Tibial nerve (tissue), 4 donors: Measurements from ENCODE around the gene BAZ2A. TPM values are rescaled to one million over a fixed set of nuclear protein-coding genes. Genes with fewer than 3 reads are reported as not detected.

Experiments used
- DNase-seq, 2 donors: peaks; one replicate each; pipeline ENCODE4 v3.0.0-alpha.2; 2019; ENCODE audit warnings: low spot score in 2 of 2
- H3K27ac ChIP-seq, 4 donors: fragments of 200-600 bp; sonication (generic) in 3 of 4; one replicate each; pipeline ENCODE4 v1.5.1; 2017 to 2019; ENCODE audit warnings: mild to moderate bottlenecking in 1 of 4
- H3K27me3 ChIP-seq, 2 donors: fragments of 200-600 bp; sonication (generic) in 1 of 2; one replicate each; pipeline versions ENCODE4 v1.5.1 to v1.6.0; 2017 to 2019
- H3K36me3 ChIP-seq, 3 donors: fragments of 200-600 bp; sonication (generic); one replicate each; pipeline ENCODE4 v1.5.1; 2018 to 2019
- H3K4me1 ChIP-seq, 4 donors: fragments of 200-600 bp; sonication (generic) in 3 of 4; one replicate each; pipeline ENCODE4 v1.5.1; 2017 to 2019
- H3K4me3 ChIP-seq, 4 donors: fragments of 200-600 bp; sonication (generic) in 3 of 4; one replicate each; pipeline ENCODE4 v1.5.1; 2017 to 2019; ENCODE audit warnings: mild to moderate bottlenecking in 1 of 4, moderate library complexity in 1 of 4
- H3K9me3 ChIP-seq, 4 donors: fragments of 200-600 bp; sonication (generic) in 3 of 4; one replicate each; pipeline ENCODE4 v1.5.1; 2017 to 2019
- EP300 ChIP-seq, 2 donors: sonication (generic); formaldehyde crosslinking; IDR thresholded peaks; one replicate each; pipeline ENCODE4 v1.6.1; 2017; ENCODE audit warnings: antibody characterized with exemption in 2 of 2, mild to moderate bottlenecking in 1 of 2
- POLR2A ChIP-seq, 2 donors: fragments of 450-650 bp; IDR thresholded peaks; one replicate each; pipeline ENCODE4 v1.6.1; 2017; ENCODE audit warnings: antibody characterized with exemption in 2 of 2, mild to moderate bottlenecking in 2 of 2, moderate library complexity in 2 of 2
- WGBS, 2 donors: methylation state at CpG; one replicate each; pipeline ENCODE4 v1.1.5; 2018; 5-methylcytosine and 5-hydroxymethylcytosine counted together
- total RNA-seq, 4 donors: library from RNA; depleted of rRNA; stranded (reverse); fragments of >200 nt; gene quantifications; one replicate each; pipeline ENCODE4 v1.1.0, GENCODE V29; 2016
- TF ChIP-seq, protein P1 (sequence below), 5 experiments: fragments of 200-600 bp in 3 of 5; fragments of 450-650 bp in 2 of 5; sonication (generic) in 3 of 5; IDR thresholded peaks; one replicate each; pipeline ENCODE4 v1.5.1; 2016 to 2019; ENCODE audit warnings: antibody characterized with exemption in 5 of 5, mild to moderate bottlenecking in 3 of 5, moderate library complexity in 2 of 5

The BAZ2A gene
- total RNA-seq, 4 donors from 2014 or later, result 117 to 178 (median 159) TPM

DNA sequence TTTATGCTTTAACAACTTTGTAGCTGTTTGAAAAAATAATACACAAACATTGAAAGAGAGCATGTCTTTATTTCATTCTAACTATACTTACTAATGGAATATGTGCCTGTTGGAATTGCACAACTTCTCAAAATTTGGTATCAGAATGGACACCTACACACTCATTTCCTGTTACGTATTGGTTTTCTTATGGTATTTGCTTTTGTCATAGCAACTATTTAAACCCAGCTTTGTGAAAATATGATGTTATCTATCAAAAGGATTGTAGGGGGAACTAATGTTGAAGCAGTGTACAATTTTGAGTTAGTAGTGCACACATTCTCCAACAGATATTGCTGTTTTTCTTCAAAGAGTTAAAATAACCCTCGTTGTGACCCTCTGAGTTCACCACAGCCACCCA lies 55.9 kb downstream of the BAZ2A start:
- TF ChIP-seq, protein P1, sequence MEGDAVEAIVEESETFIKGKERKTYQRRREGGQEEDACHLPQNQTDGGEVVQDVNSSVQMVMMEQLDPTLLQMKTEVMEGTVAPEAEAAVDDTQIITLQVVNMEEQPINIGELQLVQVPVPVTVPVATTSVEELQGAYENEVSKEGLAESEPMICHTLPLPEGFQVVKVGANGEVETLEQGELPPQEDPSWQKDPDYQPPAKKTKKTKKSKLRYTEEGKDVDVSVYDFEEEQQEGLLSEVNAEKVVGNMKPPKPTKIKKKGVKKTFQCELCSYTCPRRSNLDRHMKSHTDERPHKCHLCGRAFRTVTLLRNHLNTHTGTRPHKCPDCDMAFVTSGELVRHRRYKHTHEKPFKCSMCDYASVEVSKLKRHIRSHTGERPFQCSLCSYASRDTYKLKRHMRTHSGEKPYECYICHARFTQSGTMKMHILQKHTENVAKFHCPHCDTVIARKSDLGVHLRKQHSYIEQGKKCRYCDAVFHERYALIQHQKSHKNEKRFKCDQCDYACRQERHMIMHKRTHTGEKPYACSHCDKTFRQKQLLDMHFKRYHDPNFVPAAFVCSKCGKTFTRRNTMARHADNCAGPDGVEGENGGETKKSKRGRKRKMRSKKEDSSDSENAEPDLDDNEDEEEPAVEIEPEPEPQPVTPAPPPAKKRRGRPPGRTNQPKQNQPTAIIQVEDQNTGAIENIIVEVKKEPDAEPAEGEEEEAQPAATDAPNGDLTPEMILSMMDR (IDR thresholded peaks at IDR 0.05), result no peak
- TF ChIP-seq EP300 (IDR thresholded peaks at IDR 0.05) (no peak), POLR2A (IDR thresholded peaks at IDR 0.05) (no peak)
- Histone ChIP-seq H3K36me3 (peaks cover 0 to 44% (median 0%) of the 10 kb centered on the region in 3 donors), H3K27me3 (no peaks in the 10 kb centered on the region), H3K4me3 (no peak overlapping the region), H3K27ac (peak overlapping the region in 1 of 4 donors; percentile 46), H3K4me1 (peaks cover 0 to 22% (median 3%) of the 10 kb centered on the region in 4 donors), H3K9me3 (no peaks in the 10 kb centered on the region)
- 32 to 40% methylated on average over 2 of the region's 2 CpGs for WGBS, 2 donors
- no peak for DNase-seq

DNA sequence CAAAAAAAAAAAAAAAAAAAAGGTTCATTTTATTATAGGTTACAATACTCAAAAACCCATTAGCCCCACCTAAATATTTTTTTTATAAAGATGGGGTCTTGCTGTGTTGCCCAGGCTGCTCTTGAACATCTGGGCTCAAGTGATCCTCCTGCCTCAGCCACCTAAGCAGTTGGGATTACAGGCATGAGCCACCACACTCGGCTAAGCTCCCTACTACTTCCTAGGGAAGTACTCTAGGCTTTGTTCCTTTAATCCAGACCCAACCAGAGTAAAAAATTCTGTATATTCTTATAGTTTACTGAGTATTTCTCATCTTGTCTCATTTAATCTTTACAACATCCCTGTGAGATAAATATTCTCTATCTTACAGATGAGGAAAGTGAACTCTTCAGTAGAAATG lies 57.8 kb downstream of the BAZ2A start:
- no peak for DNase-seq
- Histone ChIP-seq H3K9me3 (no peaks in the 10 kb centered on the region), H3K27ac (no peak overlapping the region), H3K27me3 (no peaks in the 10 kb centered on the region), H3K36me3 (peaks cover 0 to 56% (median 0%) of the 10 kb centered on the region in 3 donors), H3K4me1 (peaks cover 0 to 25% (median 5%) of the 10 kb centered on the region in 4 donors), H3K4me3 (no peak overlapping the region)
- TF ChIP-seq EP300 (IDR thresholded peaks at IDR 0.05), result no peak
- TF ChIP-seq, protein P1 (IDR thresholded peaks at IDR 0.05), result no peak
- TF ChIP-seq POLR2A (IDR thresholded peaks at IDR 0.05), result no peak
- 69 to 78% methylated on average over 1 of the region's 1 CpG for WGBS, 2 donors

DNA sequence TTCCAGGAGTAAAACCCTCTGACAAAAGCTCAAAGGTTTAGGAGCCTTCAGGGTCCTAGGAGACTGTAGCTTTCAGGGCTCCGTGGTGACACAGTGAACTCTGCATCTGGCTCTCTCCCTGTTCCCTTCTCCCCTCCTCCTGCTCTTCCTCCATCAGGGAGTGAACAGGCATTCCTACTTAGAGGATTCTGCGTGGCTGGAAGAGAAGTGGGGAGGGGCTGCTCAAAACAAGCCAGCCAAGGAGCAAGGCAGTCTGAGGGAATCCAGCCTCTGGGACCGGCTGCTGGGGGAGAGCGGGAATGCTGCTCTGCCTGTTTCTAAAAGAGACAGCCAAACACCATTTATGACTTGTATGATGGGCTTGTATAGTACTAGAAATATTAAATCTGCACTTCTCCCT lies 59.0 kb downstream of the BAZ2A start:
- peaks cover 0 to 56% (median 0%) of the 10 kb centered on the region in 3 donors for H3K36me3 ChIP-seq
- TF ChIP-seq POLR2A (IDR thresholded peaks at IDR 0.05), result no peak
- TF ChIP-seq, protein P1 (IDR thresholded peaks at IDR 0.05), result no peak
- TF ChIP-seq EP300 (IDR thresholded peaks at IDR 0.05), result no peak
- H3K27me3 ChIP-seq, result no peaks in the 10 kb centered on the region
- H3K27ac ChIP-seq, result peak overlapping the region in 3 of 4 donors; percentile 43 to 82 (median 53)
- 20 to 39% methylated on average over 4 of the region's 4 CpGs for WGBS, 2 donors
- H3K9me3 ChIP-seq, result no peaks in the 10 kb centered on the region
- DNase-seq, result no peak
- H3K4me3 ChIP-seq, result no peak overlapping the region
- H3K4me1 ChIP-seq, result peaks cover 0 to 35% (median 14%) of the 10 kb centered on the region in 4 donors

DNA sequence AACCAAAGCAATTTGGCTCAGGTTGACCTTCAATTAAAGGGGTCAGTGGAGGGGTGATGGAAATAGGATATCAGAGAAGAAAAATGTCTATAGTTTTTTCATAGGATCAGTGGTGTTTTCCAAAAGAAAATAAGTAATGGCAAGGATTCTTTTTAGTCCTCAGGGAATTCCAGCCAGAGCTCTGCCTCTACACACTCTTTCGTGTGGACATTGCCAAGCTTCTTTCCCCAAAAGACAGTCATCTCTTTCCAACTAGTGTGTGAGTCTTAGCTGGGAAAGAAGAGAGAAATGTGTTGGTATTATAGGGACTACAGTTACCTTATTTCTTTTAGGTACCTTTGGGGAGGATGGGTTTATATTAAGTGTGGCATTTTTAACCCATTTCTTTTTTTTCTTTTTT lies 62.0 kb downstream of the BAZ2A start:
- Histone ChIP-seq H3K36me3 (peaks cover 0 to 44% (median 0%) of the 10 kb centered on the region in 3 donors), H3K9me3 (no peaks in the 10 kb centered on the region), H3K4me1 (peaks cover 0 to 52% (median 25%) of the 10 kb centered on the region in 4 donors), H3K27ac (peak overlapping the region in 2 of 4 donors; percentile 3 to 82), H3K4me3 (no peak overlapping the region), H3K27me3 (no peaks in the 10 kb centered on the region)
- TF ChIP-seq, protein P1 (IDR thresholded peaks at IDR 0.05), result no peak
- TF ChIP-seq POLR2A (IDR thresholded peaks at IDR 0.05), result no peak
- no peak for TF ChIP-seq EP300 (IDR thresholded peaks at IDR 0.05)
- WGBS, 2 donors, result 56 to 61% methylated on average over 1 of the region's 1 CpG
- no peak for DNase-seq

DNA sequence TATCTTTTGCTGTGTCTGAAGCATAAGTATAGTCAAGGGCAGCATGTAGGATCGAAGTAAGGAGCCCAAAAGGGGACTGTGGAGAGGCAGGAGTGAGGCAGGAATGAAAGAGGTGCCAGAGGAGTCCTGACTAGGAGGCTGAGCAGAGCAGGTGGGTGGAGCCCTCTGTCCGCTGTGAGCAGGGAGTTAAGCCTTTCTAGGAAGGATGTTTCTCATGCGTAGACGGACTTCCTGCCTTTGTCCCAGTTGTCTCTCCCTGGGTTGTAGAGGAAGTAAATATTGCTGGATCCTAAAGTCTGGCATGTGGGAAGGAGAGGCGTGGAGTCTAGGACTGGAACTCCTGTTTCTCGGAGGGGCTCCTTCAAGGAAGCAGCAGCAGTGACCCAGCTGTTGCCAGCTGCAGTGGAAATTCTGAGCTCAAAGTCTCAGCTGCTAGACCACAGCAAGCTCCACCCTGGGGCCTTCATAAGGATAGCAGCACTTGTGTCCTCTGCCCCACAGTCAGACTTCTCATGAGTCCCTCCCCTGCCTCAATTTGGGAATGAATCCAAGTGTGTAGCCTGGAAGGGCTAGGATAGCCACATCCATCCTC lies 64.5 kb downstream of the BAZ2A start:
- WGBS, 2 donors, result 0 to 2% methylated on average over 6 of the region's 6 CpGs
- H3K9me3 ChIP-seq, result no peaks in the 10 kb centered on the region
- peaks cover 0 to 44% (median 22%) of the 10 kb centered on the region in 4 donors for H3K4me1 ChIP-seq
- peak; percentile 26 to 56 for DNase-seq
- no peak overlapping the region for H3K4me3 ChIP-seq
- TF ChIP-seq POLR2A (IDR thresholded peaks at IDR 0.05), result peak in 1 of 2 donors; percentile 12
- TF ChIP-seq, protein P1 (IDR thresholded peaks at IDR 0.05), result no peak
- peak; percentile 64 to 82 for TF ChIP-seq EP300 (IDR thresholded peaks at IDR 0.05)
- H3K27ac ChIP-seq, result peak overlapping the region; percentile 59 to 83 (median 72)
- H3K27me3 ChIP-seq, result no peaks in the 10 kb centered on the region
- peaks cover 0 to 35% (median 0%) of the 10 kb centered on the region in 3 donors for H3K36me3 ChIP-seq
